ENCODE results near the gene LMF2. TPM values are rescaled to one million over a fixed set of nuclear protein-coding genes. Genes with fewer than 3 reads are reported as not detected.
A peak's percentile ranks its signal among the peaks of the same experiment; 100 is the strongest.

Gene LMF2
- total and polyA plus RNA-seq, 2 of the 8 experiments (the other 6 are each of a cell fraction or from before 2014, with no cell fraction given), result 34.3 to 62.9 TPM

DNA sequence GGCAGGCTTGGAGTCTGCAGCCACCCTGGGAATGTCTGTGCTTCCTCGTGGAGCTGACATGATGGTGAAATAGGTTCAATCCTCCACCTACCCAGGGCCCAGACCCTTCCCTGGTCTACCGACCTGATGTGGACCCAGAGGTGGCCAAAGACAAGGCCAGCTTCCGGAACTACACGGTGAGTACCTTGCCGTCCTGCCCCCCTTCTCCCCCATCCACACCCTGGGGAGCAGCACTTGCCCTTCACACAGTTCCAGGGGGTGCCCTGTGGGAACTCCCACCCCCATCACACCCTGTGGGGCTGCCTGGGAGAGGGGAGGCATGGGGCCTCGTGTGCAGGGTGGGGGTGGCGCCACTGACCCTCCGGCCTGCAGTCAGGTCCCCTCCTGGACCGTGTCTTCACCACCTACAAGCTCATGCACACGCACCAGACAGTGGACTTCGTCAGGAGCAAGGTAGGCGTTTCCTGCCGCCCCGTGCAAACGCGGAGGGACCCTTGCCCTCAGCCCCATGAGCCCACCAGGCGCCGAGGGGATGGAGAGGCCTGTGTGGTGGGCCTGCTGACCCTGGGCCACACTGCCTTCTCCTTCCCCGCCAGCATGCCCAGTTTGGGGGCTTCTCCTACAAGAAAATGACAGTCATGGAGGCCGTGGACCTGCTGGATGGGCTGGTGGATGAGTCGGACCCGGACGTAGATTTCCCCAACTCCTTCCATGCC lies 20.1 kb downstream of the LMF2 start:
- H3K14ac ChIP-seq (ENCODE audit: insufficient read length), result no peak overlapping the region
- no peaks in the 10 kb centered on the region for H3K23me2 ChIP-seq (ENCODE audit: low read depth, low read length)
- peaks cover 0 to 2% (median 0%) of the 10 kb centered on the region in 4 experiments; a peak in 1 of 7 replicates for H3K27me3 ChIP-seq (replicated peaks in 1 of 4; ENCODE audit: control insufficient read depth in 3 of 4, extremely low read depth in 1 of 4, insufficient read depth in 3 of 4, low read length in 3 of 4)
- no peak overlapping the region for H4K91ac ChIP-seq (replicated peaks; ENCODE audit: insufficient read length, low read length)
- no peak for TF ChIP-seq TAF7 (optimal IDR thresholded peaks at IDR 0.05; ENCODE audit: borderline replicate concordance, low read depth, low read length)
- TF ChIP-seq SRF (IDR thresholded peaks at IDR 0.05; ENCODE audit: low read depth, low read length), result no peak
- no peak for TF ChIP-seq PHF8 (conservative IDR thresholded peaks at IDR 0.05; ENCODE audit: low read depth, low read length)
- no peak for TF ChIP-seq RBBP5 (IDR thresholded peaks at IDR 0.05; ENCODE audit: borderline replicate concordance, low read depth, low read length)
- TF ChIP-seq CHD1 (IDR thresholded peaks at IDR 0.05; ENCODE audit: low read depth, low read length), result no peak
- TF ChIP-seq KDM5A (IDR thresholded peaks at IDR 0.05; ENCODE audit: low read length), result no peak
- TF ChIP-seq POU5F1 (IDR thresholded peaks at IDR 0.05; ENCODE audit: low read depth, low read length), result no peak
- H2BK20ac ChIP-seq (ENCODE audit: low read length), result no peak overlapping the region
- H2BK15ac ChIP-seq (ENCODE audit: low read length), result no peak overlapping the region
- no peaks in the 10 kb centered on the region for H3K79me2 ChIP-seq (ENCODE audit: control insufficient read depth in 1 of 2, insufficient read depth in 2 of 2, low read length in 2 of 2)
- no peak overlapping the region for H2BK5ac ChIP-seq (ENCODE audit: low read depth, low read length)
- H3K9me3 ChIP-seq (ENCODE audit: insufficient read depth in 2 of 2, low read depth in 1 of 2, low read length in 1 of 2), result no peaks in the 10 kb centered on the region
- no peak overlapping the region for H2BK120ac ChIP-seq (replicated peaks; ENCODE audit: low read depth, low read length)
- H3K4ac ChIP-seq (replicated peaks; ENCODE audit: insufficient read length, low read depth, low read length), result no peak overlapping the region
- no peak overlapping the region for H3K23ac ChIP-seq (ENCODE audit: insufficient read length)
- H3K18ac ChIP-seq (ENCODE audit: extremely low read depth, low read length), result no peak overlapping the region
- H3K9ac ChIP-seq (replicated peaks in 1 of 4; ENCODE audit: extremely low read depth in 1 of 4, low read depth in 3 of 4, low read length in 3 of 4), result no peak overlapping the region
- H2BK12ac ChIP-seq (ENCODE audit: low read depth, low read length), result no peak overlapping the region
- H3K4me2 ChIP-seq (ENCODE audit: insufficient read depth in 1 of 2, low read depth in 2 of 2, low read length in 2 of 2), result no peak overlapping the region
- no peak overlapping the region for H2AK5ac ChIP-seq (ENCODE audit: low read depth, low read length)
- POLR2A ChIA-PET (ENCODE audit: partially characterized antibody), result interaction anchor here (0.9 to 4.8 kb wide), 4 partner anchors 10 to 38 kb away, joined by 3 to 20 read pairs (median 10); partner anchors contain the start of gene SCO2
- no peak overlapping the region for H3K56ac ChIP-seq (replicated peaks; ENCODE audit: insufficient read length, low read depth, low read length)
- H3K4me3 ChIP-seq (ENCODE audit: extremely low read depth in 1 of 4, insufficient read depth in 2 of 4, low read depth in 3 of 4, low read length in 4 of 4), result no peak overlapping the region
- DNase-seq (ENCODE audit: low read depth in 1 of 2, low spot score in 2 of 2) (no peak), FAIRE-seq (no peak)
- H3K36me3 ChIP-seq (ENCODE audit: control insufficient read depth in 2 of 4, insufficient read depth in 4 of 4, low read length in 3 of 4), result 0 out of 8 replicates have a peak, but pooled peaks cover 0 to 2% (median 0%) of the 10 kb centered on the region in 4 experiments
- no peaks in the 10 kb centered on the region; a peak in 1 of 7 replicates for H3K4me1 ChIP-seq (replicated peaks in 1 of 4; ENCODE audit: control insufficient read depth in 3 of 4, insufficient read depth in 4 of 4, low read length in 3 of 4)
- 85% methylated on average over 20 of the region's 23 CpGs; no CpG with 5 or more reads in 1 of the 2 experiments for WGBS, 2 experiments (ENCODE audit: extremely low coverage in 1 of 2, insufficient coverage in 1 of 2, insufficient read length in 1 of 2, insufficient replicate concordance in 2 of 2, low coverage in 1 of 2, low lambda C conversion rate in 2 of 2, missing lambda C conversion rate in 1 of 2)
- no peak overlapping the region for H3K27ac ChIP-seq (ENCODE audit: low read depth, low read length)
- H2AFZ ChIP-seq (ENCODE audit: low read length), result no peak overlapping the region
- no peaks in the 10 kb centered on the region for H3K79me1 ChIP-seq (ENCODE audit: low read depth, low read length)
- CTCF ChIA-PET (ENCODE audit: partially characterized antibody), result interaction anchor here (0.7 to 5.6 kb wide), 3 partner anchors 9 to 30 kb away, joined by 3 to 54 read pairs (median 3); no protein-coding TSS in a partner anchor
- H4K5ac ChIP-seq (ENCODE audit: insufficient read length, low read depth, low read length), result no peak overlapping the region
- H4K20me1 ChIP-seq (replicated peaks in 1 of 2; ENCODE audit: control insufficient read depth in 1 of 2, insufficient read depth in 2 of 2, low read length in 2 of 2), result peaks cover 0 to 3% of the 10 kb centered on the region in 2 experiments
- peak overlapping the region; percentile 85 for H4K8ac ChIP-seq (ENCODE audit: extremely low read depth, insufficient read depth, low read length)

All from H1 (cell line).